ENCODE measurements around the gene ZNF366. TPM values are rescaled to one million over a fixed set of nuclear protein-coding genes. Genes with fewer than 3 reads are reported as not detected.

ZNF366 gene
- 2.1 TPM for total RNA-seq

DNA sequence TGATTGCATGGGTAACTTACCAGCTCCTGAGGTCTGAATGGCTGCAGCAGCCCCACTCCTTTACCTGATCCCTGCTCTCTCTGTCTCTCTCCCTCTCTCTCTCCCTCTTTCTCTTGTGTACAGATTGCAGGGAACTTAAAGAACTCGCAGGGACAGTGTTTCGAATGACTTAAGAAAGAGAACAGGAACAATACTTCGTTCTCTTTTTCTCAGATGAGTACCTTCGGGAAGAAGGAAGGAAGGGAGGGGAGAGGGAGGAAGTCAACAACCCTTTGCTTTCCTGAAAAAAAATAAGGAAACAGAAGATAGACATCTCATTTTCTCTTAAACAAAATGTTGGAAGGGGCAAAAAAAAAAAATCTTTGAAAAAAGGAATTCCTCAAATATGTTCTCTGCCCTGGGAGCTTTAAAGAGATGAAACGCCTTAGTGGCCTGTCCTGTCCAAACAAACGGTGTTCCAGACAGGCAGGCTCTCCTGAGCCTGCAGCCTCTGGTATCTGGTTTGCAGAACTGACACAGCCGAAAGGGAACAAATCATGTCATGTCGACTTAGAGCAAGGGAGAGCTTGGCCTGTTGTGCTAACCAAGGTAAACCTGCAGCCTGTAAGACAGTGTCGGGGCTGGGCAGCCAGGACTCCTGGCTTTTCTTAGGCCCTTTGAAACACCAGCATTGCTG lies at the start of gene ZNF366:
Gene ZNF366, minus strand, starts transcription at position 180 of the 676 bp plus-strand sequence. CDS start 45,914 bp downstream, outside the sequence.

Other genes starting within 250 kb of the ZNF366 start
- gene MRPS27, start 187.2 kb downstream of the ZNF366 start, total RNA-seq: 72.2 TPM
- gene PTCD2, start 187.0 kb downstream of the ZNF366 start, total RNA-seq: 8.5 TPM